ENCODE data around the gene SART3.

Gene SART3

GRCh38 chr12:108560752-108561719 lies at the start of gene SART3:
SART3 (minus strand) TSS chr12:108561173; CDS start chr12:108561154, 19 bp downstream.
- peak within 1 kb of the TSS; percentile 94 for H3K27ac ChIP-seq (ENCODE audit: low read length)
- no peaks in the 10 kb centered on the region for H3K27me3 ChIP-seq (ENCODE audit: insufficient read depth, low read length)
- no peaks in the 10 kb centered on the region for H3K4me1 ChIP-seq (ENCODE audit: insufficient read depth, low read length)
- peaks cover 45% of the 10 kb centered on the region for H3K36me3 ChIP-seq (ENCODE audit: insufficient read depth, low read depth, low read length)
- H3K9me3 ChIP-seq (ENCODE audit: insufficient read depth, low read depth, low read length) = no peaks in the 10 kb centered on the region
- H3K4me3 ChIP-seq (ENCODE audit: low read length) = peak within 1 kb of the TSS; percentile 98
- peak within 1 kb of the TSS; percentile 96 for H3K9ac ChIP-seq (ENCODE audit: low read depth, low read length)

DNA sequence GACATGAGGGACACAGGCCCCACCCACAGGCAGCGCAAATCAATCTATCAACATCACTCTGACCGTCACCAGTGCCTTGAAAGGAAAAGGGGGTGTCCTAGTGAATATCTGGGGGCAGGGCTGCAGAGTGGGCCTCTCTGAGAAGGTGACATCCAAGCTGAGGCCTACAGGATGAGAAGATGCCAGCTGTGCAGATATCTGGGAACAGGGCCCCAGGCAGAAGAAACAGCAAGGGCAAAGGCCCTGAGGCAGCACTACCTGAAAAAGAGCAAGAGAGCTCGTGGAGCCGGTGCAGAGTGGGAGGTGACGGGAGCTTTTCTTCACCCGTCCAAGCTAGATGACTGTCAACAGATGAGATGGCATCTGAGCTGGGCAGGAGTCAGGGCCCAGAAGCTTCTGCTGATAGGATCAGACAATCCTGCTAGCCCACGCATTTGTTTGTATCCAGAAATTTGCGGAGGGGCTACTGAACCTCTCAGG lies 49.4 kb upstream of the SART3 start:
- Histone ChIP-seq H3K27me3 (ENCODE audit: insufficient read depth, low read length) (no peaks in the 10 kb centered on the region), H3K36me3 (ENCODE audit: insufficient read depth, low read depth, low read length) (no peaks in the 10 kb centered on the region)

GRCh38 chr12:108609537-108610335 lies 48.8 kb upstream of the SART3 start:
- H3K36me3 ChIP-seq (ENCODE audit: insufficient read depth, low read depth, low read length) = no peaks in the 10 kb centered on the region
- no peak overlapping the region for H3K27ac ChIP-seq (ENCODE audit: low read length)
- no peaks in the 10 kb centered on the region; the same call in 1 of the 2 replicates for H3K4me1 ChIP-seq (ENCODE audit: insufficient read depth, low read length)
- H3K9me3 ChIP-seq (ENCODE audit: insufficient read depth, low read depth, low read length) = no peaks in the 10 kb centered on the region
- H3K9ac ChIP-seq (ENCODE audit: low read depth, low read length) = no peak overlapping the region
- no peak overlapping the region for H3K4me3 ChIP-seq (ENCODE audit: low read length)
- no peaks in the 10 kb centered on the region for H3K27me3 ChIP-seq (ENCODE audit: insufficient read depth, low read length)

More for the DNA sequence above, 49.4 kb upstream of the SART3 start:
- no peak overlapping the region for H3K4me3 ChIP-seq (ENCODE audit: low read length)
- H3K4me1 ChIP-seq (ENCODE audit: insufficient read depth, low read length) = no peaks in the 10 kb centered on the region; the same call in 1 of the 2 replicates
- H3K9me3 ChIP-seq (ENCODE audit: insufficient read depth, low read depth, low read length) = no peaks in the 10 kb centered on the region
- H3K27ac ChIP-seq (ENCODE audit: low read length) = no peak overlapping the region
- H3K9ac ChIP-seq (ENCODE audit: low read depth, low read length) = no peak overlapping the region

DNA sequence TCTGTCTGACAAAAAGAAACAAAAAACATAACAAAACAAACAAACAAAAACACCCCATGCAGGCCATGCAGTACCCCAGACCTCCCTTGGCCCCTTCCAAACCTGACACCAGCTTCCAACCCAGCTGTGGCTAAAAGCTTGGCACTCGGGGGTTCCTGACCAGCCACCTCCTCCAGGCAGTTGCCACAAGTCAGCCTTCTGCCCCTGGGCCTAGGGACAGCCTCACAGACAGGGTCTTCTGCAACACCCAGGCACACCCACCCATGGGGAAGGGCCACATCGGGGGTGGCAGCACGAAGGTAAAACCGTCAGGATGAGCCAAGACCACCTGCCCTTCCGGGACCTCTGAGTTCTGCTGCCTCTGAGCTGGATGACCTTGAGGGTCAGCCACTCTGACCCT lies 47.6 kb upstream of the SART3 start:
- H3K36me3 ChIP-seq (ENCODE audit: insufficient read depth, low read depth, low read length) = no peaks in the 10 kb centered on the region
- H3K27ac ChIP-seq (ENCODE audit: low read length) = no peak overlapping the region
- no peak overlapping the region for H3K9ac ChIP-seq (ENCODE audit: low read depth, low read length)
- H3K27me3 ChIP-seq (ENCODE audit: insufficient read depth, low read length) = no peaks in the 10 kb centered on the region
- no peak overlapping the region for H3K4me3 ChIP-seq (ENCODE audit: low read length)
- no peaks in the 10 kb centered on the region; the same call in 1 of the 2 replicates for H3K4me1 ChIP-seq (ENCODE audit: insufficient read depth, low read length)
- no peaks in the 10 kb centered on the region for H3K9me3 ChIP-seq (ENCODE audit: insufficient read depth, low read depth, low read length)

- Histone ChIP-seq H3K9ac (ENCODE audit: low read depth, low read length) (no peak overlapping the region), H3K36me3 (ENCODE audit: insufficient read depth, low read depth, low read length) (no peaks in the 10 kb centered on the region)
These were observed 47.1 kb upstream of the SART3 start for GRCh38 chr12:108607981-108608600.

GRCh38 chr12:108606492-108606891 lies 45.5 kb upstream of the SART3 start:
- no peak overlapping the region for H3K27ac ChIP-seq (ENCODE audit: low read length)
- H3K4me1 ChIP-seq (ENCODE audit: insufficient read depth, low read length) = no peaks in the 10 kb centered on the region; the same call in 1 of the 2 replicates

More at GRCh38 chr12:108607981-108608600, 47.1 kb upstream of the SART3 start:
- Histone ChIP-seq H3K4me3 (ENCODE audit: low read length) (no peak overlapping the region), H3K9me3 (ENCODE audit: insufficient read depth, low read depth, low read length) (no peaks in the 10 kb centered on the region), H3K27ac (ENCODE audit: low read length) (no peak overlapping the region), H3K27me3 (ENCODE audit: insufficient read depth, low read length) (no peaks in the 10 kb centered on the region), H3K4me1 (ENCODE audit: insufficient read depth, low read length) (no peaks in the 10 kb centered on the region; the same call in 1 of the 2 replicates)

GRCh38 chr12:108605690-108606406 lies 44.9 kb upstream of the SART3 start:
- Histone ChIP-seq H3K27ac (ENCODE audit: low read length) (no peak overlapping the region), H3K36me3 (ENCODE audit: insufficient read depth, low read depth, low read length) (no peaks in the 10 kb centered on the region), H3K27me3 (ENCODE audit: insufficient read depth, low read length) (no peaks in the 10 kb centered on the region), H3K9ac (ENCODE audit: low read depth, low read length) (no peak overlapping the region), H3K4me3 (ENCODE audit: low read length) (no peak overlapping the region), H3K9me3 (ENCODE audit: insufficient read depth, low read depth, low read length) (no peaks in the 10 kb centered on the region), H3K4me1 (ENCODE audit: insufficient read depth, low read length) (no peaks in the 10 kb centered on the region; the same call in 1 of the 2 replicates)

More at GRCh38 chr12:108606492-108606891, 45.5 kb upstream of the SART3 start:
- no peaks in the 10 kb centered on the region for H3K9me3 ChIP-seq (ENCODE audit: insufficient read depth, low read depth, low read length)
- H3K9ac ChIP-seq (ENCODE audit: low read depth, low read length) = no peak overlapping the region
- no peaks in the 10 kb centered on the region for H3K36me3 ChIP-seq (ENCODE audit: insufficient read depth, low read depth, low read length)
- H3K4me3 ChIP-seq (ENCODE audit: low read length) = no peak overlapping the region
- H3K27me3 ChIP-seq (ENCODE audit: insufficient read depth, low read length) = no peaks in the 10 kb centered on the region

DNA sequence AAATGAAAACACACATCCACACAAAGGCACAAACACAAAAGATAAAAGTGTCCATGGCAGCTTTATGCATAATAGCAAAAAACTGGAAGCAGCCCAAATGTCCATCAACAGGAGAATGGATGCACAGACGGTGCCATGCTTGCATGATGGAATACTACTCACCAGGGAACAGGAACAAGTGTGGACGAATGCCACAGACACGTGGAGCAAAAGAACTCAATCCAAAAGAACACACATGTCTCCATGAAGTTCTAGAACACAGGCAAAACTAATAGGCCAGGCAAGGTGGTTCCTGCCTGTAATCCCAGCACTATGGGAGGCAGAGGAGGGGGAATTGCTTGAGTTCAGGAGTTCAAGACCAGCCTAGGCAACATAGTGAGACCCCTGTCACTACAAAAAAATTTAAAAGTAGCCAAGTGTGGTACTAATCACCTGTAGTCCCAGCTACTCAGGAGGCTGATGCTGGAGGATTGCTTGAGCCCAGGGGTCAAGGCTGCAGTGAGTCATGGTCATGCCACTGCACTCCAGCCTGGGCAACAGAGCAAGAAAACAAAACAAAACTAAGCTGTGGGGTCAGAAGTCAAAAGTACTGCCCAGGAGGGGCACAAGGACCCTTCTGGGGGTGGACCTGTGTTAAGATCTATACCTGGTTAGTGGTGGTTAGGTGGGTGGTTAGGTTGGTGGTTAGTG lies 44.2 kb upstream of the SART3 start:
- H3K36me3 ChIP-seq (ENCODE audit: insufficient read depth, low read depth, low read length) = no peaks in the 10 kb centered on the region
- no peak overlapping the region for H3K27ac ChIP-seq (ENCODE audit: low read length)

DNA sequence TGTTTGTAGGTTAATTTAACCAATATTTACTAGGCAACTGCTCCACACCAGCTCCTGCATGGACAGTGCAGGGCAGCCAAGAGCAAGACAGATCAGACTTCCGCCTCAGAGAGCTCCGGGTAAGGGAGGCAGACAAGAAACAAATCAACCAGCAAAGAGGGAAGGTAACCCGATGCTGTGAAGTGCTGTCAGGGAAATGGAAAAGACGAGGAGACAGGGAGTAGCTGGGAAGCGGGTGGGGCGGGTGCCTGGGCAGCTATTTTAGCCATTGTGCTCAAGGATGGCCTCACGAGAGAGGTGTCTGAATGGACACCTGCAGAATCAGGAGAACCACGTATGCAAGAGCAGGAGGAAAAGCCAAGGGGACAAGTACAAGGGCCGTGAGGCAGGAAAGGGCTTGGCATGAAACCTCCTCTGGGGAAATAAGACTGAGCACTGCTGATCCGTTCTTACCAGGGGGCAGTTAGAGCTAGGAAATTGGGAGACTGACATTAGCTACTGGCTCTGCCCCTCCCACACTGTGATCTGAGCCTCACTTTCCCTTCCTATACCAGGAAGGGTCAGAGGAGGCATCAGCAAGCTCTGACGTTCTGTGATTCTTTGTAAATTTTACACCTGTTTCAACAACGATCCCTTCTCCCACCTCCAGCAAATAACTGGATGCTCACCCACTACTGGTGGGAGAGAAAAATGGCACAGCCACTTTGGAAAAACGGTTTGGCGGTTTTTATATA lies 43.4 kb upstream of the SART3 start:
- no peak overlapping the region for H3K9ac ChIP-seq (ENCODE audit: low read depth, low read length)
- H3K9me3 ChIP-seq (ENCODE audit: insufficient read depth, low read depth, low read length) = no peaks in the 10 kb centered on the region
- no peak overlapping the region for H3K27ac ChIP-seq (ENCODE audit: low read length)
- no peaks in the 10 kb centered on the region for H3K27me3 ChIP-seq (ENCODE audit: insufficient read depth, low read length)
- no peaks in the 10 kb centered on the region; the same call in 1 of the 2 replicates for H3K4me1 ChIP-seq (ENCODE audit: insufficient read depth, low read length)
- H3K4me3 ChIP-seq (ENCODE audit: low read length) = no peak overlapping the region
- H3K36me3 ChIP-seq (ENCODE audit: insufficient read depth, low read depth, low read length) = no peaks in the 10 kb centered on the region

More for the DNA sequence above, 44.2 kb upstream of the SART3 start:
- no peak overlapping the region for H3K9ac ChIP-seq (ENCODE audit: low read depth, low read length)
- H3K9me3 ChIP-seq (ENCODE audit: insufficient read depth, low read depth, low read length) = no peaks in the 10 kb centered on the region
- no peaks in the 10 kb centered on the region for H3K27me3 ChIP-seq (ENCODE audit: insufficient read depth, low read length)
- no peak overlapping the region for H3K4me3 ChIP-seq (ENCODE audit: low read length)
- no peaks in the 10 kb centered on the region; the same call in 1 of the 2 replicates for H3K4me1 ChIP-seq (ENCODE audit: insufficient read depth, low read length)

GRCh38 chr12:108603743-108604142 lies 42.8 kb upstream of the SART3 start:
- no peak overlapping the region for H3K9ac ChIP-seq (ENCODE audit: low read depth, low read length)
- no peak overlapping the region for H3K4me3 ChIP-seq (ENCODE audit: low read length)
- H3K36me3 ChIP-seq (ENCODE audit: insufficient read depth, low read depth, low read length) = no peaks in the 10 kb centered on the region
- H3K9me3 ChIP-seq (ENCODE audit: insufficient read depth, low read depth, low read length) = no peaks in the 10 kb centered on the region
- no peak overlapping the region for H3K27ac ChIP-seq (ENCODE audit: low read length)
- no peaks in the 10 kb centered on the region for H3K4me1 ChIP-seq (ENCODE audit: insufficient read depth, low read length)
- H3K27me3 ChIP-seq (ENCODE audit: insufficient read depth, low read length) = no peaks in the 10 kb centered on the region
